WTC11 (cell line): Measurements from ENCODE around the gene SGSM2. TPM values are rescaled to one million over a fixed set of nuclear protein-coding genes. Genes with fewer than 3 reads are reported as not detected.

Experiments used
- ATAC-seq: fragments of 200-7000 bp; cut with Tn5 transposase; 2 replicates; pipeline ENCODE4 v1.10.0; 2021; ENCODE audit warnings: mild to moderate bottlenecking, moderate library complexity
- CTCF ChIA-PET: fragments of 300-600 bp; sonication (Branson Sonifier 250); formaldehyde crosslinking; loops from one replicate; lab custom pipeline; 2021; ENCODE audit warnings: antibody characterized with exemption; lab: Charles Lee
- POLR2A ChIA-PET: fragments of 350-600 bp; sonication (Branson Sonifier 250); formaldehyde crosslinking; loops from one replicate; lab custom pipeline; 2021; ENCODE audit warnings: antibody characterized with exemption; lab: Charles Lee
- DNase-seq: peaks from one replicate; pipeline ENCODE4 v3.0.0; 2021; ENCODE audit warnings: low spot score
- H3K27ac Mint-ChIP-seq: 2 replicates; pipeline ENCODE4 v1.8.0; 2021; ENCODE audit warnings: mixed read lengths
- H3K27me3 Mint-ChIP-seq: 2 replicates; pipeline ENCODE4 v1.8.0; 2021; ENCODE audit warnings: low read depth, mild to moderate bottlenecking, moderate library complexity, mixed read lengths
- H3K36me3 Mint-ChIP-seq: 2 replicates; pipeline ENCODE4 v1.8.0; 2021; ENCODE audit warnings: mixed read lengths
- H3K4me1 Mint-ChIP-seq: 2 replicates; pipeline ENCODE4 v1.8.0; 2022; ENCODE audit warnings: mixed read lengths
- H3K4me3 Mint-ChIP-seq: 2 replicates; pipeline ENCODE4 v1.8.0; 2021; ENCODE audit warnings: mild to moderate bottlenecking, moderate library complexity, mixed read lengths
- H3K9me3 Mint-ChIP-seq: 2 replicates; pipeline ENCODE4 v1.8.0; 2021; ENCODE audit warnings: mixed read lengths
- ETV6 ChIP-seq: sonication (generic); formaldehyde crosslinking; IDR thresholded peaks from 2 replicates; pipeline ENCODE4 v1.8.1; 2022; ENCODE audit warnings: mild to moderate bottlenecking, missing genetic modification reagents
- GABPB1 ChIP-seq: sonication (generic); formaldehyde crosslinking; IDR thresholded peaks from 2 replicates; pipeline ENCODE4 v1.8.1; 2023; ENCODE audit warnings: mild to moderate bottlenecking, missing genetic modification reagents
- JAZF1 ChIP-seq: fragments of 250-450 bp; sonication (Bioruptor Pico); IDR thresholded peaks from 2 replicates; pipeline ENCODE4 v1.9.0; 2021; ENCODE audit warnings: moderate library complexity, mild to moderate bottlenecking, inconsistent platforms
- JUN ChIP-seq: sonication (generic); formaldehyde crosslinking; IDR thresholded peaks from 2 replicates; pipeline ENCODE4 v1.8.0; 2023; ENCODE audit warnings: mild to moderate bottlenecking, missing genetic modification reagents
- NFYB ChIP-seq: sonication (generic); formaldehyde crosslinking; conservative IDR thresholded peaks from 2 replicates; pipeline ENCODE4 v1.8.0; 2022; ENCODE audit warnings: low read depth, missing genetic modification reagents
- NR1H2 ChIP-seq: sonication (generic); formaldehyde crosslinking; IDR thresholded peaks from 2 replicates; pipeline ENCODE4 v1.9.0; 2021; ENCODE audit warnings: mild to moderate bottlenecking, moderate library complexity, missing genetic modification reagents
- OVOL2 ChIP-seq: fragments of 250-450 bp; sonication (Bioruptor Pico); IDR thresholded peaks from 2 replicates; pipeline ENCODE4 v1.9.0; 2021; ENCODE audit warnings: mild to moderate bottlenecking, borderline replicate concordance
- RELA ChIP-seq: sonication (generic); formaldehyde crosslinking; IDR thresholded peaks from 2 replicates; pipeline ENCODE4 v1.8.1; 2022; ENCODE audit warnings: missing genetic modification reagents, mild to moderate bottlenecking, borderline replicate concordance
- TP53 ChIP-seq: sonication (generic); formaldehyde crosslinking; IDR thresholded peaks from 2 replicates; pipeline ENCODE4 v1.8.1; 2023; ENCODE audit warnings: mild to moderate bottlenecking, missing genetic modification reagents
- ZNF121 ChIP-seq: sonication (generic); formaldehyde crosslinking; IDR thresholded peaks from 2 replicates; pipeline ENCODE4 v1.8.0; 2023; ENCODE audit warnings: missing genetic modification reagents
- ZNF232 ChIP-seq: sonication (generic); formaldehyde crosslinking; IDR thresholded peaks from 2 replicates; pipeline ENCODE4 v1.8.0; 2022; ENCODE audit warnings: mild to moderate bottlenecking, missing genetic modification reagents
- ZNF671 ChIP-seq: fragments of 250-450 bp; sonication (Bioruptor Pico); IDR thresholded peaks from 2 replicates; pipeline ENCODE4 v1.8.0; 2021; ENCODE audit warnings: mild to moderate bottlenecking
- total RNA-seq: library from RNA; stranded (reverse); gene quantifications from 3 replicates; pipeline ENCODE4 v1.2.3, GENCODE V29; 2021
- TF ChIP-seq, protein P1 (sequence below): sonication (generic); formaldehyde crosslinking; IDR thresholded peaks from 2 replicates; pipeline ENCODE4 v1.8.1; 2022; ENCODE audit warnings: mild to moderate bottlenecking, moderate library complexity, missing genetic modification reagents
- TF ChIP-seq, protein P2 (sequence below): sonication (generic); formaldehyde crosslinking; conservative IDR thresholded peaks from 2 replicates; pipeline ENCODE4 v1.8.1; 2022; ENCODE audit warnings: mild to moderate bottlenecking, missing genetic modification reagents
- TF ChIP-seq, protein P3 (sequence below): sonication (generic); formaldehyde crosslinking; IDR thresholded peaks from 2 replicates; pipeline ENCODE4 v1.8.0; 2022; ENCODE audit warnings: mild to moderate bottlenecking, missing genetic modification reagents
- TF ChIP-seq, protein P4 (sequence below): sonication (generic); formaldehyde crosslinking; conservative IDR thresholded peaks from 2 replicates; pipeline ENCODE4 v1.8.1; 2023; ENCODE audit warnings: mild to moderate bottlenecking, low read depth, missing genetic modification reagents, moderate library complexity
- TF ChIP-seq, protein P5 (sequence below): fragments of 250-450 bp; sonication (Bioruptor Pico); IDR thresholded peaks from 2 replicates; pipeline ENCODE4 v1.9.0; 2021; ENCODE audit warnings: mild to moderate bottlenecking

Gene SGSM2
- total RNA-seq, 1 experiment from 2014 or later = 50.3 TPM

DNA sequence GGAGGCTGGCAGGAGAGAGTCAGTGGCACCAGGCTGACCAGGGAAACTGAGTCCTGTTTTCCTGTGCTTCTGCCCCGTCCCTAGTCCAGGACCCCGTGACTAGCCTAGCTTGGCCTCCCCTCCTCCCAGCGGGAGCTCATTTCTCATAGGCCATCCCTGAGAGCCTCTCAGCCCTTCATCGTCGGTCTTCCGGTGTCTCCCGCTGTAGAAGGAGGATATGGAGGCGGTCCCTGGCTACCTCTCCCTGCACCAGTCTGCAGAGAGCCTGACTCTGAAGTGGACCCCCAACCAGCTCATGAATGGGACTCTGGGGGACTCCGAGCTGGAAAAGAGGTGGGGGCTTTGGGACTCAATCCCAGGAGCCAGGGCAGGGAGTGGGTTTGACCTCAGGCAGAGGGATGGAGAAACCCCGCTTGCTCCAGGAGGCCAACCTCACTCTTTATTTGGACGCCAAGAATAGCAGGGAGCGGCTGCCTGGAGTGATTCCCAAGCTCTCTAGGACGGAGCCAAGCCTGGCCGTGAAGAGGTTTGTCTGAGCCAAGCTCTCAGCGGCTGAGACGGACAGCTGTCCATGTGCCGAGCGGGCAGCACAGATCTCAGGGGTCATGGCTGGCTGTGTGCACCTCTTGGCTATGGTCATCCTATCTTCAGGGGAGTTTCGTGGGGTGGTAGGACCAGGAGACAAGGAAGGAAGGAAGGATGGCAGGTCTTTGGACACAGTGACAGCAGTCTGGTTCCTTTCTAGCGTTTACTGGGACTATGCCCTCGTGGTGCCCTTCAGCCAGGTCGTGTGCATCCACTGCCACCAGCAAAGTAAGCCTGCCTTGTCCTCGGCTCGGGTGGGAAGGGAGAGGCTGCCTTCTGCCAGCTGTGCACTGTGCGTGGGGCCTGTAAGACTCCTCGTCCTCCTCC lies 26.8 kb downstream of the SGSM2 start:
- H3K4me1 Mint-ChIP-seq = peaks cover 3% of the 10 kb centered on the region; the same call in 1 of the 2 replicates
- H3K36me3 Mint-ChIP-seq = no peaks in the 10 kb centered on the region
- ATAC-seq (no peak), DNase-seq (no peak)
- ChIA-PET CTCF (interaction anchor here (1.0 to 8.1 kb wide), 4 partner anchors 11 to 309 kb away, joined by 3 to 46 read pairs (median 17); partner anchors contain the start of gene HIC1), POLR2A (no interaction called here)
- H3K27me3 Mint-ChIP-seq = no peaks in the 10 kb centered on the region
- no peaks in the 10 kb centered on the region for H3K9me3 Mint-ChIP-seq
- TF ChIP-seq, protein P1, sequence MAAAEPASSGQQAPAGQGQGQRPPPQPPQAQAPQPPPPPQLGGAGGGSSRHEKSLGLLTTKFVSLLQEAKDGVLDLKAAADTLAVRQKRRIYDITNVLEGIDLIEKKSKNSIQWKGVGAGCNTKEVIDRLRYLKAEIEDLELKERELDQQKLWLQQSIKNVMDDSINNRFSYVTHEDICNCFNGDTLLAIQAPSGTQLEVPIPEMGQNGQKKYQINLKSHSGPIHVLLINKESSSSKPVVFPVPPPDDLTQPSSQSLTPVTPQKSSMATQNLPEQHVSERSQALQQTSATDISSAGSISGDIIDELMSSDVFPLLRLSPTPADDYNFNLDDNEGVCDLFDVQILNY (CRISPR knock-in tag) = no peak
- TF ChIP-seq, protein P2, sequence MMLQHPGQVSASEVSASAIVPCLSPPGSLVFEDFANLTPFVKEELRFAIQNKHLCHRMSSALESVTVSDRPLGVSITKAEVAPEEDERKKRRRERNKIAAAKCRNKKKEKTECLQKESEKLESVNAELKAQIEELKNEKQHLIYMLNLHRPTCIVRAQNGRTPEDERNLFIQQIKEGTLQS = no peak
- TF ChIP-seq ZNF232 (CRISPR knock-in tag) (no peak), ETV6 (CRISPR knock-in tag) (no peak), JUN (CRISPR knock-in tag) (no peak), ZNF121 (CRISPR knock-in tag) (no peak), OVOL2 (CRISPR knock-in tag) (no peak), NFYB (CRISPR knock-in tag) (no peak), JAZF1 (CRISPR knock-in tag) (no peak), TP53 (CRISPR knock-in tag) (no peak), RELA (CRISPR knock-in tag) (no peak), NR1H2 (CRISPR knock-in tag) (no peak)
- TF ChIP-seq, protein P3, sequence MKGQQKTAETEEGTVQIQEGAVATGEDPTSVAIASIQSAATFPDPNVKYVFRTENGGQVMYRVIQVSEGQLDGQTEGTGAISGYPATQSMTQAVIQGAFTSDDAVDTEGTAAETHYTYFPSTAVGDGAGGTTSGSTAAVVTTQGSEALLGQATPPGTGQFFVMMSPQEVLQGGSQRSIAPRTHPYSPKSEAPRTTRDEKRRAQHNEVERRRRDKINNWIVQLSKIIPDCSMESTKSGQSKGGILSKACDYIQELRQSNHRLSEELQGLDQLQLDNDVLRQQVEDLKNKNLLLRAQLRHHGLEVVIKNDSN = no peak
- no peak overlapping the region for H3K4me3 Mint-ChIP-seq
- H3K27ac Mint-ChIP-seq = peak overlapping the region; percentile 8; the same call in 1 of the 2 replicates

DNA sequence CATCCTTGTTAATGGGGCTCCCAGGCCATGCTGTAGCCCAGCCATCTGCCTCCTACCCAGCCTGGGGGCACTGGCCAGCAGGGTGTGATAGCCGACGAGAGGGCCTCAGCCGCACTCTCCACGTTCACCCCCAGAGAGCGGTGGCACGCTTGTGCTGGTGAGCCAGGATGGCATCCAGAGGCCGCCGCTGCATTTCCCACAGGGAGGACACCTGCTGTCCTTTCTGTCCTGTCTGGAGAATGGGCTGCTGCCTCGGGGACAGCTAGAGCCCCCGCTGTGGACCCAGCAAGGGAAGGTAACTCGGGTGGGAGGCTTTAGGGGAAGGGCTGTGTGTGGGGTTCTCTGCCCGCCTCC lies 27.4 kb downstream of the SGSM2 start:
- POLR2A ChIA-PET = no interaction called here
- CTCF ChIA-PET = interaction anchor here (1.0 to 8.1 kb wide), 4 partner anchors 11 to 310 kb away, joined by 3 to 46 read pairs (median 17); partner anchors contain the start of gene HIC1
- H3K27me3 Mint-ChIP-seq = no peaks in the 10 kb centered on the region
- TF ChIP-seq, protein P4, sequence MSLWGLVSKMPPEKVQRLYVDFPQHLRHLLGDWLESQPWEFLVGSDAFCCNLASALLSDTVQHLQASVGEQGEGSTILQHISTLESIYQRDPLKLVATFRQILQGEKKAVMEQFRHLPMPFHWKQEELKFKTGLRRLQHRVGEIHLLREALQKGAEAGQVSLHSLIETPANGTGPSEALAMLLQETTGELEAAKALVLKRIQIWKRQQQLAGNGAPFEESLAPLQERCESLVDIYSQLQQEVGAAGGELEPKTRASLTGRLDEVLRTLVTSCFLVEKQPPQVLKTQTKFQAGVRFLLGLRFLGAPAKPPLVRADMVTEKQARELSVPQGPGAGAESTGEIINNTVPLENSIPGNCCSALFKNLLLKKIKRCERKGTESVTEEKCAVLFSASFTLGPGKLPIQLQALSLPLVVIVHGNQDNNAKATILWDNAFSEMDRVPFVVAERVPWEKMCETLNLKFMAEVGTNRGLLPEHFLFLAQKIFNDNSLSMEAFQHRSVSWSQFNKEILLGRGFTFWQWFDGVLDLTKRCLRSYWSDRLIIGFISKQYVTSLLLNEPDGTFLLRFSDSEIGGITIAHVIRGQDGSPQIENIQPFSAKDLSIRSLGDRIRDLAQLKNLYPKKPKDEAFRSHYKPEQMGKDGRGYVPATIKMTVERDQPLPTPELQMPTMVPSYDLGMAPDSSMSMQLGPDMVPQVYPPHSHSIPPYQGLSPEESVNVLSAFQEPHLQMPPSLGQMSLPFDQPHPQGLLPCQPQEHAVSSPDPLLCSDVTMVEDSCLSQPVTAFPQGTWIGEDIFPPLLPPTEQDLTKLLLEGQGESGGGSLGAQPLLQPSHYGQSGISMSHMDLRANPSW (CRISPR knock-in tag) = no peak
- TF ChIP-seq GABPB1 (CRISPR knock-in tag) = no peak
- TF ChIP-seq, protein P5, sequence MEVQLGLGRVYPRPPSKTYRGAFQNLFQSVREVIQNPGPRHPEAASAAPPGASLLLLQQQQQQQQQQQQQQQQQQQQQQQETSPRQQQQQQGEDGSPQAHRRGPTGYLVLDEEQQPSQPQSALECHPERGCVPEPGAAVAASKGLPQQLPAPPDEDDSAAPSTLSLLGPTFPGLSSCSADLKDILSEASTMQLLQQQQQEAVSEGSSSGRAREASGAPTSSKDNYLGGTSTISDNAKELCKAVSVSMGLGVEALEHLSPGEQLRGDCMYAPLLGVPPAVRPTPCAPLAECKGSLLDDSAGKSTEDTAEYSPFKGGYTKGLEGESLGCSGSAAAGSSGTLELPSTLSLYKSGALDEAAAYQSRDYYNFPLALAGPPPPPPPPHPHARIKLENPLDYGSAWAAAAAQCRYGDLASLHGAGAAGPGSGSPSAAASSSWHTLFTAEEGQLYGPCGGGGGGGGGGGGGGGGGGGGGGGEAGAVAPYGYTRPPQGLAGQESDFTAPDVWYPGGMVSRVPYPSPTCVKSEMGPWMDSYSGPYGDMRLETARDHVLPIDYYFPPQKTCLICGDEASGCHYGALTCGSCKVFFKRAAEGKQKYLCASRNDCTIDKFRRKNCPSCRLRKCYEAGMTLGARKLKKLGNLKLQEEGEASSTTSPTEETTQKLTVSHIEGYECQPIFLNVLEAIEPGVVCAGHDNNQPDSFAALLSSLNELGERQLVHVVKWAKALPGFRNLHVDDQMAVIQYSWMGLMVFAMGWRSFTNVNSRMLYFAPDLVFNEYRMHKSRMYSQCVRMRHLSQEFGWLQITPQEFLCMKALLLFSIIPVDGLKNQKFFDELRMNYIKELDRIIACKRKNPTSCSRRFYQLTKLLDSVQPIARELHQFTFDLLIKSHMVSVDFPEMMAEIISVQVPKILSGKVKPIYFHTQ (CRISPR knock-in tag) = no peak
- no peak for TF ChIP-seq ZNF671
- no peaks in the 10 kb centered on the region for H3K9me3 Mint-ChIP-seq
- no peaks in the 10 kb centered on the region for H3K36me3 Mint-ChIP-seq
- H3K27ac Mint-ChIP-seq = peak overlapping the region; percentile 8; the same call in 1 of the 2 replicates
- no peak overlapping the region for H3K4me3 Mint-ChIP-seq
- no peak for ATAC-seq
- peaks cover 5% of the 10 kb centered on the region for H3K4me1 Mint-ChIP-seq
- DNase-seq = no peak
